NCI-H526 (cell line): ENCODE measurements around the gene TEX44.
"Not testable (repeated sequence)": the region's sequence is repeated elsewhere in the genome, so short reads cannot be mapped to it uniquely, and the experiment has no call there.

Experiments
- DNase-seq, 2 experiments: peaks; one replicate each; lab custom pipeline; 2025; lab: John Stamatoyannopoulos, UW

Gene TEX44

DNA sequence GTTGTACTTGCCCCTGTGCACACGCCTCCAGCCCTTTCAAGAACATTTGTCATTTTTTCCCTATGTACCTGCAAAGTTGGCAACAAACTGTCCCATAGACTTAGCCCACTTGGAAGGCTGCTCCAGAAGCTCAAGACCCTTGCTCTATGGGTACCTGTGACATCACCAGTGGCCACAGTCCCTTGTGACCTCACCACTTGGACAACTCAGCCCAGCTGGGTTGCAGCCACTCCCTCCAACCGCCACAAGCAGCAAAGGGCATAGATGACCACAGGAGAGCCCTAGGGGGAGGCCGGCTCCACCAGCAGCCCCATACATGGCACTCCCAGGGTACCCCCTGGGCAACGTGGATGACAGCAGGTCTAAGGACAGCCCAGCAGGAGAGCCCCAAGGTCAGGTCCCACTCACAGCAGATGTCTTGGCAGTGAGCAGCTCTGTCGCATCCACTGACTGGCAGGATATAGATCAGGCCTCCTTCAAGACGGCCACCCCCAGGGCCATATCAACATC, at the start of gene TEX44:
Gene TEX44 (plus strand): TSS at position 229 of the 510 bp plus-strand sequence. CDS start 88 bp downstream, at position 317.
- no peak for DNase-seq

DNA sequence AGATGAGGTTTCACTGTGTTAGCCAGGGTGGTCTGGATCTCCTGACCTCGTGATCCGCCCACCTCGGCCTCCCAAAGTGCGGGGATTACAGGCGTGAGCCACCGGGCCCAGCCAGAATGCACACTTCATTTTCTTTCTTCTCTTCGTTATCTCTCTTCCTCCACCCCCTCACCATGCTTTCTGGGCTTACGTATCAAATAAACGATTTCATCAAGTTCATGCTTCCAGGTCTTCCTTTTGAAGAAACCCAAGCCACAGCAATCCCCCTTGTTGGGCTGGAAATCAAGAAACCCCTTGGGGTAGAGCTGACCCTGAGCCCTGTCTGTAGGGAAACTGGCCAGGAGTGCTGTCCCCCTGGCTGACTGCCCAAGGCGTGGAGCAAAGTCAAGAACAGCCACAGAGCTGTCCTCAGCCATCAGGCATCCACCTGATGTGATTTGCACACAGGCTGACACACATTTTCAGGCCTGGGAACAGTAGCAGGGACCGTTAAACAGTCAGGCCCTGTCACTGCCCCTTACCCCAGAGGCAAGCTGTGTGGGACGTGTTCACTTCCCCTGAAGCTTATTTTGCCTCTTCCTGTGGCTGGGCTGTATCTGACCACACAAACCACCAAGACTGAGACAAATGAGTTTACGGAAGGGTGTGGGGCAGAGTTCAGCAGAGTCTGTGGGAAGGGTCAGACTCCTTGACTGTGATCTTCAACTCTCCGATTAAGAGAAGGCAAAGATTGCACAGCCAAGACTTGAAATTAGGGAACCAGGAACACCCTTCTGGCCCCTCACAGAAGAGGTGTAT, 47.4 kb upstream of the TEX44 start:
- DNase-seq, result no peak

DNA sequence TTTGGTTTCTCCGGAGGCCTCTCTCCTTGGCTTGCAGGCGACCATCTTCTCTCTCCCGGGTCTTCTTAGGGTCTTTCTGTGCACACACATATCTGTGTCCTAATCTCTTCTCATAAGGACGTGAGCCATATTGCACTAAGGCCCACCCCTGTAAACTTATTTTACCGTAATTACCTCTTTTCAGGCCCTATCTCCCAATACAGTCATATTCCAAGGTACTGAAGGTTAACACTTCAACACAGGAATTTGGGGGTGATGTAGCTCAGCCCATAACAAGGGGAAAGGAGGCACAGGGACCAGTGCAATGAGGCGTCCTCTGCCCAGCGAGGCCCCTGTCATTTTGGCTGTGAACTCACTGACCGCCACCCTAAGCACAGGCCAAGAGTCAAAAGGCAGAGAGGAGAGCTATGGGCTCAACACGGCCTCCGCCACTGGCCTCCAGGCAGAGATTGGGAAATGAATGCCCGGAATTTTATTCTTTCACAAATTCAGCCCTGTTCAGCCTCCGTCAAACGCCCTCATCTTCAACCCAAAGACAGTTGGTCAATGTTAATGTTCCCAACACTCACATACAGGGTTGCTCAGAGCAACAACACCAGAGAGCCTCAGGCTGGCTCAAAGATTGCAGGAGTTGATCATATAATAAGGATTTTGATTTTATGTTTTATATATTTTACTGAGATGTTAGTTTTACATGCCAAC, 46.5 kb upstream of the TEX44 start:
- no peak for DNase-seq

DNA sequence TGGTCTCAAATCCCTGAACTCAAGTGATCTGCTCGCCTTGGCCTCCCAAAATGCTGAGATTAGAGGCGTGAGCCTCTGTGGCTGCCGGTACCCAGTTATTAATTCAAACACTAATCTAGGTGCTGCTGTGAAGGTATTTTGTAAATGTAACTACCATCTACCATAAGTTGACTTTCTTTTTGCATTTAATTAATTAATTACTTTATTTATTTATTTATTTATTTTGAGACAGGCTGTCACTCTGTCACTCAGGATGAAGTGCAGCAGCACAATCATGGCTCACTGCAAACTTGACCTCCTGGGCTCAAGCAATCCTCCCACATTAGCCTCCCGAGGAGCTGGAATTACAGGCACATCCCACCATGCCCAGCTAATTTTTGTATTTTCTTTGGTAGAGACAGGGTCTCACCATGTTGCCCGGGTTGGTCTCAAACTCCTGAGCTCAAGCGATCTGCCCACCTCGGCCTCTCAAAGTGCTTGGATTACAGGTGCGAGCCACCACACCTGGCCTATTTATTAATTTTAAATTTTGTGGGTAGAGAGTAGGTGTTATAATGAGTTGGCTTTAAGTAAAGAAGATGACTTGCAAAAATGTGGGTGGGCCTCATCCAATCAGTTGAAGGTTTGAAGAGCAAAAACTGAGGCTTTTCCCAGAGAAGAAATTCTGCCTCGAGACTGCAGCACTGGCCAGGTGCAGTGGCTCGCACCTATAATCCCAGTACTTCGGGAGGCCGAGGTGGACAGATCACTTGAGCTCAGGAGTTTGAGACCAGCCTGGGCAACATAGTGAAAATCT, 45.2 kb upstream of the TEX44 start:
- DNase-seq, result no peak

DNA sequence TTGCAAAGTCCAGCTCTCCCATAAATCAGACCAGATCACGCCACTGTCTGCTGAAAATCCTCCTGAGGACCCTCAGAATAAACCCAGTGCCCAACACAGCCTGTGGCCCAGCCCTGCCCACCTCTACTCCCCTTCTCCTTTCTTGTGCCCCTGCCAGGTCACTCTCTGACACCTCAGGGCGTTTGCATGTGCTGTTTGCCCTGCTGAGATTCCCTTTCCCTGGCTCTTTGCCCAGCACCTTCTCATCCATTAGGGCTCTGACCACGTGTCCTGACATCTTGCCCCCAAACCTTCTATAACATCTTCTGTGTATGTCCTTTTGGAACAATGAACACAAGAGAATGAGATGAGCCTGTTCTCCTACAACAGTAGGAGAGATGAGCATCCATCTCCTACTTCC, 43.9 kb upstream of the TEX44 start:
- no peak for DNase-seq

DNA sequence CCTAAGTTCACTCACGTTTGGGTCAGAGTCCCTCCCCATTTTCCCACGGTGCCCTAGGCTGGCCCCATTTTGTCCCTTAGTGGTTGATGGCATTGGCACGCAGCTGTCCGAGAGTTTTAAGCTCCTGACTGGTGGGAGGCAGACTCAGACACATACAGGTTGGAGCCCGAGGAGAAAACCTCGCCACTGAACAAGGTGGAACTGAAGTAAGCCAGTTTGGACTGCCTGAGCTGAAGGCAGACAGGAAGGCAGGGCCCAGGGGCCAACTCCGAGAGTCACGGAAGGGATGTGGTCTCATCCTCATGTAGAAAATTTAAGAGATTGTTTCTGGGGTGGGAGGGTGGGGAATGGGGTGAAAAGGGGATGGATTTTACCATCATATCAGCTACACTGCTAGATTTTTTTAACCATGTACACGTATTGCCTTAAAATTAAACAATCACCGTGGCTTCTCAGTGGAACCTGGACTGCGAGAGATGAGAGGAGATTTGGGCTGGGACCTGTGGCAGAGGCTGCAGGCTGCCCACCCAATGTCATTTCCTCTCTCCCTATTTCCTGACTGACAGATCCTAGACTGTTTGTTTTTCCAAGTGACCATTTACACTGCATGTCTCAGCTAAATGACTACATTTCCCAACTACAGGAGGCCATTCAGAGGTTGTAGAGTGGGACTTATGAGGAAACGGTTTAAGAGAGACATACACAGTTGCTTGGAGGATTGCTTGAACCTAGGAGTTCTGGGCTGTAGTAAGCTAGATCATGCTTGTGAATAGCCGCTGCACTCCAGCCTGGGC, 43.0 kb upstream of the TEX44 start:
- no peak for DNase-seq

DNA sequence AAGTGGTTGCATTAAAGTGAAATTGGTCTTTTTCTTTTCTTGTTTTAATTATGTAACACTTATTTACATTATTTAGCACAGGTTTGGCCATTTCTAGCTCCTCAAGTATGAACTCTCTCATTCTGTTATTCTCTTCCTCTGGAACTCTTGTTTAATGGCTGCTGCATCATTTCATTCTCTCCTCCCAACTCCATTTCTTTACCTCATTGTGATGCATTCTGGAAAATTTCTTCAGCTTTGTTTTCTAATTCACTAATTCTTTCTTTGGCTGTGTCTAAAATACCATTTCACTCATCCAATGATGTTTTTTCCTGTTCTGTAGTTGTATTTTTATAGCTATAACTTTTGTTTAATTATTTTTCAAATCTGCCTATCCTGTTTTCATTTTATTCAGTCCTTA, 39.9 kb upstream of the TEX44 start:
- DNase-seq, result no peak

DNA sequence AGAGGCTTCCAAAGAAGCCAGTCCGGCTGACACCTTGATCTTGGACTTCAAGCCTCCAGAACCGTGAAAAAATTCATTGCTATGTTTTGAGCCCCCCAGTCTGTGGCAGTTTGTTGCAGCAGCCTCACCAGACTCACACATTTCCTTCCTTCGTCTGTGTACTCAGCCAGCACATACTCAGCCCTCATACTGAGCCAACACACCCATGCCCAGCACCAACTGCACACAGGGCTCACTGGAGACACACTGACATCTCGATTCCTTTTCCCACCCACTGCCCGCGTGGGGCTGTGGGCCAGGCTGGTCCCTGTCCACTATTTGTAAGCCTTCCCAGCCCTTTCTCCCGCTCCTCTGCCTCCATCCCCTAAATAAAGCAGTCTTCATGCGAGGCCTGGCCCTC, 38.3 kb upstream of the TEX44 start:
- no peak for DNase-seq

DNA sequence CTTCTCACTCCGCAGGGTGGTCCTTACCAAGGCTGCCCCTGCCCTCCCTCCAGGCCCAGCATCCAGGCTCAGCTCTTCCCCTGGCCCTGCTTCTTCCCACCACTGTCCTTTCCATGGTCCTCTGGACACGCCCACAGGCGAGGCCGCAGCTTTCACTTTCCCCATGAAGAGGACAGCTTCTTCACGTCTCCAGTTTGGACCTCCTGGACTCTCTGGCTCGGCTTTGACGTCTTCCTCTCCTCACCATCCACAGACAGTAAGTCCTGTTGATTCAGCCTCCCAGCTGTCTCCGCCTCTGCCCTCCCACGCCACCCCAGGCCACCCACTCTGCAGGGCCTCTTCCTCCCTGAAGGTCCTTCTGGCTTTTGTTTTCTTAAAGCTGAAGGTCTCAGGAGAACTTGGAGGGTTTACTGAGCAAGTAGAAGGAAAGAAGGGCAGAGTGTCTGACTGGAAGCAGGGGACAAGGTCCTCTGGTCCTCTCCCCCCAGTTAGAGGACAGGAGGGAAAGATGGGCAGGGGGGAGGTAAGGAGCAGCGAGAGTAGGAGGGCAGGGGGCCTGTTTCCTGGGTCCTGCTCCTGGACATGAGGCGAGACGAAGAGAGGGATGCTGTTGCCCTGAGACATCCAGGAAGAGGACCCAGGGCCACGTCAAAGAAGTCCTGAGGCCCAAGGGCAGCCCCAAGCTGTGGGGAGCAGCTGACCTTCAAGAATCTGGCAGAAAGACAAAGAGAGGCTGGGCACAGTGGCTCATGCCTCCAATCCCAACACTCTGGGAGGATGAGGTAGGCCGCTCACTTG, 37.7 kb upstream of the TEX44 start:
- DNase-seq, result no peak

DNA sequence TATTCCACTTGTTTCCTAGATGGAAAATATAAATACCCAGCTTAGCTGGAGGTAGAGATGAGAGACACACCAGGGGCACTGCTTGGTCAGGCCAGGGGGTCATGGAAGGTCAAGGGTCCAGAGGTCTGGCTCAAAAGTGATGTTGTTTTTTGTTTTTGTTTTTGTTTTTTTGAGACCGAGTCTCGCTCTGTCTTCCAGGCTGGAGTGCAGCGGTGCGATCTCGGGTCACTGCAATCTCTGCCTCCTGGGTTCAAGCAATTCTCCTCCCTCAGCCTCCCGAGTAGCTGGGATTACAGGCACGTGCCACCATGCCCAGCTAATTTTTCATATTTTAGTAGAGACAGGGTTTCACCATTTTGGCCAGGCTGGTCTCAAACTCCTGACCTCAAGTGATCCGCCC, 36.2 kb upstream of the TEX44 start:
- DNase-seq, result not testable (repeated sequence)

DNA sequence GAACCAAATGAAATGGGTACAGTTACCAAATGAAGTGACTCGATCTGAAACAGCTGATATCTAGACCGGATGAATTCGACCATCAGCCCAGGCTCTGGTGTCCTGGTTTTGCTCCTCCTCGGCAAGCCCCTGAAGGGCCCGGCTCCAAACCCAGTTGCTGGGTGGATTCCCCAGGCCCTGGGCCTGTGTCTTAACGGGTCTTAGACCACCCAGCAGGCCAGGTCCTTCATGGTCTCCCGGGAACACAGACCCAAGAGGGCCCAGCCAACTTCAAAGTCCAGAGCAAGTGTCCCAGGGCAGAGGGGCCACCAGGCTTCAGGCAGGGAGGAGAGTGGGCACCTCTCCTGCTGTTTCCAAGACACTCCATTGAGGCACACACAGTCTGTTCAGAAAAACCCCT, 35.7 kb upstream of the TEX44 start:
- no peak for DNase-seq

DNA sequence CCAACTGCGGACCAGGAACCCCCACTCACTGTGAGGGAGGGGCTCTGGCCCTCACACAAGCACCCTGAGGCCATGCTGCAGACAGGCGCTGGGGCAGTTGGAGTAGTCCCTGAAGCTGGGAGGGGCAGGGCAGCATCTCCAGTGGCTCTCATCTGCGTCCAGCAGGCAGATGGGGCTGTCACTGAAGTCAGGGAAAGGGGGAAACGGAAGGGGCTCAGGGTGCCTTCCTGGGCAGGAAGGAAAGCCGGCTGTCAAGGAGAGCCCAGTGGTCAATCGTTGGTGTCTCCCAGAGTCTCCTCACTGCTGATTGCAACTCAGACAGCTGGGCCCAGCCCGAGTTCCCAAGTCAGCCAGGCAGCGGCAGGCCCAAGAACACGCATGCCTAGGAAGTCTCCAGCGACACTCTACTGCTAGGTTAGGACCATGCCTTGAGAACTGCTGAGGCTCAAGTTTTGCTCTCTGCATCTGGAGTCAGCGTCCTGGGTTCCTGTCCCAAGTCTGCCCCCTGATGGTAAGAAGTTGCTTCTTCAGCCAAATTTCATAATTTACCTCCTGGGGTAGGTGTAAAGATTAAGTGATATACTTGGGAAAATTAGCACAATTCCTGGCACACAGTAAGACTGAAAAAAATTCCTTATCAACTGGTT, 35.0 kb upstream of the TEX44 start:
- peak; percentile 28 to 80 for DNase-seq

DNA sequence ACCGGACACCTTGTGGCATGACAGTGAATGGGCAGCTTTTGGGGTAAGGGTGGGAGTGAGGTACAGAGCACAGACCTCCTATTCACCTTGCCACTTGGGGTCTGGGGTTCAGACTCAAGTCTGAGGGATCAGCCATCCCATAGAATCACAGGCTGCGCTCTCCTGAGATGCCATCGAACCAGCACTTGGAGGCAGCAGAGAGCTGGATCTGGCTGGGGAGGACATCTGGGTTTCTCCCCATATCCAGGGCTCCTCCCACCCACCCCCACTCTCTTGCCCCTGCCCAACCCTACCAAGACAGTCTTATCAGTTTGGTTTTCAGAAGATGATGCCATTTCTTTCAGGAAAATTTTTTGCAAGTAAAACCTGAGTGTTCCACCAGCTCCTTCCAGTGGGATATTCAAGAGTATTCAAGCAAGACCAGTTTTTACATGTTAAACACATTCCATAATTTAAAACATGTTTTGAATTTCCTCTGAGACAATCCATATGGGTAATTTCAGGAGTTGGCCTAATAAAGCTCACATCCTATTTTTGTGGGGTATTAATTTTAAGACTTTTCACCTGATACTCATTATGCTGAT, 29.2 kb upstream of the TEX44 start:
- DNase-seq, result peak; percentile 53 to 83

DNA sequence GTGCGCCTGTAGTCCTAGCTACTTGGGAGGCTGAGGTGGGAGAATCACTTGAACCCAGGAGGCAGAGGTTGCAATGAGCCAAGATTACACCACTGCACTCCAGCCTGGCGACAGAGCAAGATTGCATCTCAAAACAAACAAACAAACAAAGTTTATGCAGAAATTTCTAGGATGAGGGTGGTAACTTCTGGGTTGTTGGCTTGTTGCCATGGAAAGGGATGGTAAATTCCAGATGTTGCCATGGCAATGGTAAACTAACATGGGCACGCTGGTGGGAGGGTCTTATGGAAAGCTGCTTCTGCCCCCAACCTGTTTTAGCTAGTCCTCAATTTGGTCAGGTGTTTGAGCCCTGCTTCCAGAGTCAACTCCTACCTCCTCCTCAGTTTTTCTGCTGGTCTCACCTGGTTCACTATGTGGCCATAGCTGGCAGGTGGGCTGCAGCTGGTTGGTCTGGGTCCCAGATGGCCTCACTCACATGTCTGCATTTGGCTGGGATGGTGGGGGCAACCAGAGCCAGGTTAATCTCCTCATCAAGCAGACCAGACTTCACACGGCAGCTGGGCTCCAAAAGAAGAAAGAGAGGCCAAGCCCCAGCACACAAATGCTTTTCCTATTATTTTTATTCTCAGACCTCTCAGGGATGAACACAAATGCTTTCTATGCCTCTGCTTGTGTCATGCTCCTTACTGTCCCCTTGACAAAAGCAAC, 26.6 kb upstream of the TEX44 start:
- DNase-seq, result no peak

DNA sequence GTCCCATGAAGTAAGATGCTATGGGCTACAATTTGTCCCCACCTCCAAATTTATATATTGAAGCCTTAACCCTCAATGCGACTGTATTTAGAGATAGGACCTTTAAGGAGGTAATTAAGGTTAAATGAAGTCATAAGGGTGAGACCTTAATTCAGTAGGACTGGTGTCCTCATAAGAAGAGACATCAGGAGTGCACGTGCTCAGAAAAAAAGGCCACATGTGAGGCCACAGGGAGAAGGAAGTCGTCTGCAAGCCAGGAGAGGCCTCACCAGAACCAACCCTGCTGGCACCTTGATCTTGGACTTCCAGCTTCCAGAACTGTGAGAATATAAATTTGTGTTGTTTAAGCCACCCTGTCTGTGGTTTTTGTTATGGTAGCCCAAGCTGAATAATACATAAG, 25.5 kb upstream of the TEX44 start:
- DNase-seq, result no peak

DNA sequence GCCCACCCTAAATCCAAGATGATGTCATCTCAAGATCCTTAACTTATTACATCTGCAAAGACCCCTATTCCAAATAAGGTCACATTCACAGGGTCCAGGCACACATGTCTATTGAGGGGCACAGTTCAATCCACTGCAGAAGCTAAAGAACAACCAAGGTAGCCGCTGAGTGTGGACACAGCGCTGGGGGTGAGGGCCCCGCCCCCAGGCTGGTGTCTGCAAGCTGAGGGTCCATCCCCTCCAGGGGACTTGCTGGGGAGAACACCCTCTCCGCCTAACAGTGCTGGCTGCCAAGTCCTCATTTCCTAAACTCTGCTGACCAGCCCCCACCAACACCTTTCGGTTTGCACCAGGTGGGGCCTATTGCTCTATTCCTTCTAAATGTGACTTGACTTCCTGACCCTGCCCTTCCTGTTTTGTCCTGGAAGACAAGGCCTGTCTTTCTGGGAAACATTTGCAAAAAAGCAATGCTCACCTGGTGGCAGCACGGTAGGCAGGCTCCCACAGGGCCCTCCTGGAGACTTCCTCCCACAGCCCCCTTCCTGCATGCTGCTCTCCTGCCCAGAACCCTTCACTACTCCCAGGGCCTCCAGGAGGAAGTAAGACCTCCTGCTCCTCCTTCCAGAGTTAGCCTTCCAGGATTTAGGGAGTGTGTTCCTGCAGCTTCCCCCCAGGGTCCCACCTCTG, 24.4 kb upstream of the TEX44 start:
- no peak for DNase-seq

DNA sequence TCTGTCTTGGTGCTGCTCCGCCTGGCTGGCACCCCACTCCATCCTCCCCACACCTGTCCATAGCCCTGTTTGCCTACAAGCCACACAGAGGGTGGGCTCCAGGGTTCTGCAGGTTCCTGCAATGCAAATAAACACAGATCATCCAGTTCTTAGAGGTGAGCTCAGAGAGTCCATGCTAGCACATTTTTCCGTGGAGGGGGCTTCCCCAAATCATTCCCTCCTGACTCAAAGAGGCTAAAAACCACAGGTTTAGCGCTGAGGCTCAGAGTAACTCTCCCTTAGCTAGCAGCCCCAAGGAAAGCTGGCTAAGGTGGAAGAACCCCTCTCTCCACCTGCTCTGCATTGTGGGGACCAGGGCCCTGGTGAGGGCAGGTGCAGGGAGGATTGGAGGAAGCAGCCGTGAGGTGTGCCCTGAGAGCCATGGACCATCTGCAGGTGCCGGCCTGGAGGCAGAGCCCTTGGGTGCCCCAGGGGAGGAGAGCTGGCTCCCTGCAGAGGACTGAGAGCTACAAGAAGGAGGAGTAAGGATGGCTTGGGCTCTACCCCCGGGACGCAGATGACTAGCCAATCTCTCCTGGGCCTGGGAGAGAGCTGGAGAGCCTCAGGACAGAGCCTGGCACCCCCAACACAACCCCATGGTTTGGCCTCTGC, 23.8 kb upstream of the TEX44 start:
- DNase-seq, result peak in 1 of 2 experiments; percentile 35

DNA sequence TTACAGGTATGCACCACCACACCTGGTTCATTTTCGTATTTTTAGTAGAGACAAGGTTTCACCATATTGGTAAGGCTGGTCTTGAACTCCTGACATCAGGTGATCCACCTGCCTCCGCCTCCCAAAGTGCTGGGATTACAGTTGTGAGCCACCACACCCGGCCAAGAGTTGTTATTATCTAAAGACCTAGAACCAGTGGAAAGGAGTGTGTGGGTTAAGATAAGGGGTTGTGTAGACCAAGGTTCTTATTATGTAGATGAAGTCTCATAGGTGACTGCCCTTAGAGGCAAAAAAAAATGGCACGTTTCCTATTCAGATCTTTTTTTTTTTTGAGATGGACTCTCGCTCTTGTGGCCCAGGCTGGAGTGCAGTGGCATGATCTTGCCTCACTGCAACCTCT, 21.7 kb upstream of the TEX44 start:
- DNase-seq, result not testable (repeated sequence)
